ENCODE data around the gene DNAJC11. TPM values are rescaled to one million over a fixed set of nuclear protein-coding genes. Genes with fewer than 3 reads are reported as not detected.
A peak's percentile ranks its signal among the peaks of the same experiment; 100 is the strongest.

DNAJC11 gene
- total RNA-seq, 1 donor = 38.9 TPM

DNA sequence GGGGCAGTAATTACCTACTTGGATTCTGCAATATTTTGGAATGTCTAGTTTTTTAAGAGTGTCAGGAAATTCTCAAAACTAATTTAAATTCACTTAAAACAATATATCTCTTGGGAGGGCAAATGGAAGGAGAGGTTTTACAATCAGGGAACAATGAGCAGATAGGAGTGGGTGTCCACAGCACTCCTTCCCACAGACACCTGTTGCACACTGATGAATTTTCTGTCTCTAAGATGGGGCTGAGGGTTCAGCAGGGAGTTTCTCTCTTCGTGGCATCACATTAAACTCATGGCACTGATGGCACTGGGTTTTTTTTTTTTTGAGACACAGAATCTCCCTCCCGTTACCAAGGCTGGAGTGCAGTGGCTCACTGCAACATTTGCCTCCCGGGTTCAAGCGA is 82.6 kb downstream of the DNAJC11 start:
- H3K4me3 ChIP-seq (ENCODE audit: low read depth, low read length) = no peak overlapping the region
- DNase-seq (ENCODE audit: low read depth) = no peak
- TF ChIP-seq, protein P1, sequence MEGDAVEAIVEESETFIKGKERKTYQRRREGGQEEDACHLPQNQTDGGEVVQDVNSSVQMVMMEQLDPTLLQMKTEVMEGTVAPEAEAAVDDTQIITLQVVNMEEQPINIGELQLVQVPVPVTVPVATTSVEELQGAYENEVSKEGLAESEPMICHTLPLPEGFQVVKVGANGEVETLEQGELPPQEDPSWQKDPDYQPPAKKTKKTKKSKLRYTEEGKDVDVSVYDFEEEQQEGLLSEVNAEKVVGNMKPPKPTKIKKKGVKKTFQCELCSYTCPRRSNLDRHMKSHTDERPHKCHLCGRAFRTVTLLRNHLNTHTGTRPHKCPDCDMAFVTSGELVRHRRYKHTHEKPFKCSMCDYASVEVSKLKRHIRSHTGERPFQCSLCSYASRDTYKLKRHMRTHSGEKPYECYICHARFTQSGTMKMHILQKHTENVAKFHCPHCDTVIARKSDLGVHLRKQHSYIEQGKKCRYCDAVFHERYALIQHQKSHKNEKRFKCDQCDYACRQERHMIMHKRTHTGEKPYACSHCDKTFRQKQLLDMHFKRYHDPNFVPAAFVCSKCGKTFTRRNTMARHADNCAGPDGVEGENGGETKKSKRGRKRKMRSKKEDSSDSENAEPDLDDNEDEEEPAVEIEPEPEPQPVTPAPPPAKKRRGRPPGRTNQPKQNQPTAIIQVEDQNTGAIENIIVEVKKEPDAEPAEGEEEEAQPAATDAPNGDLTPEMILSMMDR (IDR thresholded peaks at IDR 0.05; ENCODE audit: insufficient read depth, low read depth, low read length) = no peak

- TF ChIP-seq, protein P1 (IDR thresholded peaks at IDR 0.05; ENCODE audit: insufficient read depth, low read depth, low read length) = no peak
- peak overlapping the region; percentile 73 for H3K4me3 ChIP-seq (ENCODE audit: low read depth, low read length)
- no peak for DNase-seq (ENCODE audit: low read depth)
Measured at GRCh38 chr1:6614929-6615785, 86.5 kb downstream of the DNAJC11 start.

DNA sequence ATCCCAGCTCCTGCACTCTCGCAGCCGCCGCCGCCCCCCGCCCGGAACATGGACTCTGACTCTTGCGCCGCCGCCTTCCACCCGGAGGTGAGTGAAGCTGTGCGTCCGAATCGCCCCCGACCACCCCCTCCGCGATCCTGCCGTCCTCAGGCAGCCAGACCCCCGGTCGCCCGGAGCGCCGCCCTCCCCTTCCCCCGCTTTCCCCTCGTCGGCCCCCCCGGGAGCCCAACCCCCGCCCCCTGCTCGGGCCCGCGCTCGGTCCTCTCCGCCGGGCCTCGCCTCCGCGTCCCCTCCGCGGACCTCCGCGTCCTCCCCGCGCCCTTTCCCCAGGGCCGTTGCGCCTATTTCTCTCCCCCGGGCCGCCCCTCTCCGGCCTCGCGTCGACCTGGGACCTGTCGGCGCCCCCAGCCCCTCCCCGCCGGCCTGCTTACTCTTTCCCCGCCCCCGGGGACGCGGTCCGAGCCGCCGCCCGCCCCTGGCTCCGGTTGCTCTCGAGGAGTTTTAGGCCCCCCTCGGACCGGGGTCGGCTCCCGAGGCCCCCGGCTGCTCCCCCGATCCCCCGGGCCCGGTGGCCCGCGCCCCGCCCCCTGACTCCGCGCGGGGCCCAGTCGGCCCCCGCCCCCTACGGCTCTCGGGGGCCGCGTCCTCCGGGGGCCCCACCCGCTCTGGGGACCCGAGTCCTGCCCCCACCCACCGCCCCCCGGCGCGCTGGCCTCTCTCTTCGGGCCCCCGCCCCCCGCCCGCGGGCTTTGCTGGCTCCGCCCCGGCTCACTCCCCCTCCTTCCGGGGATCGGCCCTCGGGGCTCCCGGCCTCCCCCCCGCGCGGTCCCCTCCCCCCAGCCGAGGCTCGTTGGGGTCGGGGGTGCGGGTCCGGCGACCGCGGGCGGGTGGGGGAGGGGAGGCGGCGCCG is 87.3 kb downstream of the DNAJC11 start:
- peak; percentile 42 for DNase-seq (ENCODE audit: low read depth)
- TF ChIP-seq, protein P1 (IDR thresholded peaks at IDR 0.05; ENCODE audit: insufficient read depth, low read depth, low read length) = no peak
- H3K4me3 ChIP-seq (ENCODE audit: low read depth, low read length) = peak overlapping the region; percentile 73

DNA sequence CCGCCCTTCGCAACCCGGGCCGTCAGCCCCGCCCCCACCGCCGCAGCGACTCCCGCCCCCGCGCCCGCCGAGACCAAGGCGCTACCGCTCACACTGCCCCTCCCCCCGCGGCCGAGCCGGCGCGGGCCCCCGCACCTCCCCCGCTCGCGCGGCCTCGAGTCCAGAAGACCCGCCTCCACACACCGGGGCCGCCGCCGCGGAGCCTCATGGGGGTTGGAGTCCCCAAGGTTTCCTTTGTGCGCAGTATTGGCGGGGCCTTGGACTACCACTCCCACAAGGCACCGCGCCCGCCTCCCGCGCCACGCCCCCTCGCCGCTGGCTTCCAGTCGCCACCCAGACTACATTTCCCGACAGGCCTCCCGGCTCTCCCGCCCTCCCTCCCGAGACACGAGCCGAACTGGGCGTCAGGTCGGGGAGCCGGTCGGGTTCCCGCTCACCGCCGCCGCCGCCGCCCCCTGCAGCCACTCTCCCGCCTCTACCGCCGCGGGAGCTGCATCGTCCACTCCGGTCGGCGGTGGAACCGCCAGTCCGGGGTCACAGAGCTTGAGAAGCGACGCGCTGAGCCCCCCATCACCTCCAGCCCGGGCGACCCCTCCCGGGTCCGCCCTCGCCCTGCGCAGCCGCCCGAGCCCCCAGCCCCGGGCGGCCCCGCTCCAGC is 88.1 kb downstream of the DNAJC11 start, which contains the start of gene PHF13:
TSS of gene PHF13 (plus strand) at position 371 of the 658 bp plus-strand sequence. CDS start 336 bp downstream, outside the sequence.
- TF ChIP-seq, protein P1 (IDR thresholded peaks at IDR 0.05; ENCODE audit: insufficient read depth, low read depth, low read length) = no peak
- H3K4me3 ChIP-seq (ENCODE audit: low read depth, low read length) = peak within 1 kb of the TSS; percentile 87
- peak; percentile 99 for DNase-seq (ENCODE audit: low read depth)

DNA sequence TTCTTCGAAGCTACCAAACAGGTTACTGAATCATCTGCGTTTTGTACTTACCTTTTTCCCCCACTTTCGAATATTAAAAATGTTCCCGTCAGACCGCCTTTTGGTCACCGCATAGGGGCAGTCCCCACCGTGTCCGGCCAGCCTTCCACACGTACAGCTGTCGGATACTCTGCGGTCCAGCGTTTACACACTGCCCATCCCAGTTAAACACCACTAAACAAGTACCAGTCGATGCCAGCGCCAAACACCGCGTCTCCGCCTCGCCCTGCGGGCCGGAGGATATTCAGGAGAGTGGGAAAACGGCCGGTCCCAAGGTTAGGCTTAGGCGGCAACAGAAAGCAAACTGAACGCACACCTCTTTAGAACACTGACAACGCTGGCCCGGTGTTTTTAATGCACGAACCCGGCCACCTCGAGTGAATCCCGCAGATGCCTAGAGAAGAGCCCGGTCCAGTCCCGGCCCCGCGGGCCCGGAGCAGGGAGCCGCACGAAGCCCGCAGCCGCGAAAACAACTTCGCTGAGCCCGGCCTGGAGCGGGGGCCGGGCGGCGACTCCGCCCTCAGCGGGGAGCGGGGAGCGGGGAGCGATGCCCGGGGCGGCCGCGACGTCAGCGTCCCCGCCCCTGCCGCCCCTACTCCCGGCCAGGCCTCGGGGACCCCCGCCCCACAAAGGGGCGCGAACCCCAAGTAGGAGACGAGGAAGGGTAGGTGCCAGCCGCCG is 88.8 kb downstream of the DNAJC11 start:
- DNase-seq (ENCODE audit: low read depth) = peak; percentile 55
- peak overlapping the region; percentile 87 for H3K4me3 ChIP-seq (ENCODE audit: low read depth, low read length)
- TF ChIP-seq, protein P1 (IDR thresholded peaks at IDR 0.05; ENCODE audit: insufficient read depth, low read depth, low read length) = no peak
